HG03521 (cell line): Measurements from ENCODE around the gene FNDC3B.

Source experiments
- ATAC-seq: cut with Tn5 transposase; IDR thresholded peaks from one replicate; pipeline ENCODE4 v1.9.1; 2021; ENCODE audit warnings: mild to moderate bottlenecking, moderate library complexity; ENCODE audit not compliant: unreplicated experiment

The FNDC3B gene

GRCh38 chr3:172111163-172111562 lies 71.8 kb downstream of the FNDC3B start:
- no peak for ATAC-seq

- no peak for ATAC-seq
Measured at GRCh38 chr3:172112078-172112733, 72.8 kb downstream of the FNDC3B start.

DNA sequence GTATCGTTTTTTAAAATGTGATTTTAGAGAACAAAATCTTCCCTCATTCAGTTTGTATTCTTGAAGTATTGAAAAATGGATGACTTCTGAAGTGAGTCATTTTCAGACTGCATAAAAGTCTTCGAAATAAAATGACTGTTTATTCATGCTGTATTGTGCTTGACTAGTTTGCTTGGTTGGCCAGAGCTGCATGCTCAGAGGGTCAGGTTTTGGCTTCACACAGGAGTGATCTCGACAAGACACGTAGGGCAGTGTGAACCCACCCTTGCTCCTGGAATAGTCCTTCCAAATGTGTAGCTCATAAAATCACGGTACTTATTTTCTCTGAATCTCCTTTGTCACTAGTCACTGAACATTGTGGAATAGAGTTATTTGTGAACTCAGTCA lies 73.3 kb downstream of the FNDC3B start:
- no peak for ATAC-seq

GRCh38 chr3:172113710-172114109 lies 74.3 kb downstream of the FNDC3B start:
- no peak for ATAC-seq

- no peak for ATAC-seq
Measured at GRCh38 chr3:172115059-172115458, 75.7 kb downstream of the FNDC3B start.

- no peak for ATAC-seq
Measured at GRCh38 chr3:172115787-172116186, 76.4 kb downstream of the FNDC3B start.

DNA sequence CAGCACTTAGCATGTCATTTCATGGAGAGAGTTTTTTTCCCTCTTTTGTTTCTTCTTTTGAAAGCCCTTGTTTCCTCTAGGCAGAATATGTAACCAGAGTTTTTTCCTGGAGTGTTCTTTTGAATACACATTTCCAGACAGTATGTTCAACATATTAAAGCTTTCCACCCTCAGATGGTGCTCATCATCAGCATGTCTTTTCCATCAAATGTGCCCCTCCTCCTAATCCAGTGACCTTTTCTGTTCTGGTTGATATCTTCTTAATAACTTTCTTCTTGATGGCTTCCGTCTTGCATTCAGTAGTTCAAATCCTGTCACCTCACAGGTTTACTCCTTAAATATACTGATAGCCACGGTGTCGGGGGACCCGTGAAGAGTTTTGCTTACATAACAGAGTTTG lies 78.6 kb downstream of the FNDC3B start:
- ATAC-seq: no peak

- ATAC-seq: no peak
Measured at GRCh38 chr3:172119266-172119969, 80.0 kb downstream of the FNDC3B start.

GRCh38 chr3:172120912-172121311 lies 81.5 kb downstream of the FNDC3B start:
- no peak for ATAC-seq

DNA sequence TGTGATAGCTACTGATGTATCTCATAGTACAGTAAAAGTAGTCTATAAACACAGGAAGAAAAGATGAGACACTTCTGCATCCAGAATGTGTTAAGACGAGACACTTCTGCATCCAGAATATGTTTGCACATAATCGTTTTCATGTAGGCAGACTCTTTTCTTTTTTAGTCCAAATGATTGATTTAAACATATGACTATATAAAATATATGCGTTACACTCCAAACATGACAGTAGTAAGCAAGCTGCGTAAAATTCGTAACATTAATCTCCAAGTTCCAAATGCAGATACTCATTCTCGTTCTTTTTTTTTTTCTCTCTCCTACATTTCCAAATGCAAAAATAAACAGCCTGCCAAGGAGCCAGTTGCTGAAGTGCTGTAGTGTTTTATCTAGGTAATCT lies 82.6 kb downstream of the FNDC3B start:
- no peak for ATAC-seq

GRCh38 chr3:172124271-172124670 lies 84.9 kb downstream of the FNDC3B start:
- no peak for ATAC-seq

- ATAC-seq: no peak
Measured at GRCh38 chr3:172125053-172125452, 85.7 kb downstream of the FNDC3B start.

- ATAC-seq: no peak
Measured at GRCh38 chr3:172125963-172126457, 86.6 kb downstream of the FNDC3B start.

DNA sequence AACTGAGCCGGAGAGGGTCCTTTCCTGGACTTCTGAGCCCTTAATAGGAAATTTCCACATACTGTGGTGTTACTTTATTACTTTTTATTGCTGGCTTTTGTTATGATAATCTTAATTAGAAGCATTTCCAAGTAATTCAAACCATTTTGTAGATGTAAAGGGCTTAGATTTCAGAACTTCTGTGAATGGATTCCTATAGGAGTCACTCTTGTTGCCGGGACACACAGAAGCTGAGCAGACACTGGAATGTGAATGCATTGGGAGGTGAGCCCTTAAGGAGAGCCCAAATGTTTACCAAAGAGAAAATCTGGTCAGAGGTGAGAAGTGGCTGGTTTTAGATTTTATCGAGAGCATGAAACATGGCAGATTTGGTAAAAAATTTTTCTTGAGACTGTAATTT lies 87.4 kb downstream of the FNDC3B start:
- no peak for ATAC-seq

DNA sequence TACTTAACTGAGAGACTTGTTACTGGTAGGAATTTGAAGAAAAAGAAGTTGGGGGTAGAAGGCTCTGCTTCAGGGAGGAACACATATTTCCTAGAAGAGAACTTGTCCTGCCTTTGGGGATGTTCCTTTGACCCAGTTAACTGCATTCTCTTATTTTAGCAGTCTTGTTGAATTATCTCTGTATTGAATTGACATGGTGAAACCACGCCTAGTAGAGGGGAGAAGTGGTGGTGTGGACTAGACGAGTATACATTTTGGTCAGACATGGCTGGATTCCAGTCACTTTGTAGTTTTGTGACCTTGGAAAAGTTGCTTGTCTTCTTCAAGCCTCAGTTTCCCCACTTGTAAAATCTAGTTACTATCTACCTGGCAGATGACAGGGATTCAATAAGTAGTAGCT lies 87.8 kb downstream of the FNDC3B start:
- no peak for ATAC-seq

- ATAC-seq: no peak
Measured at GRCh38 chr3:172127929-172128580, 88.7 kb downstream of the FNDC3B start.

- ATAC-seq: no peak
Measured at GRCh38 chr3:172128858-172129257, 89.5 kb downstream of the FNDC3B start.

DNA sequence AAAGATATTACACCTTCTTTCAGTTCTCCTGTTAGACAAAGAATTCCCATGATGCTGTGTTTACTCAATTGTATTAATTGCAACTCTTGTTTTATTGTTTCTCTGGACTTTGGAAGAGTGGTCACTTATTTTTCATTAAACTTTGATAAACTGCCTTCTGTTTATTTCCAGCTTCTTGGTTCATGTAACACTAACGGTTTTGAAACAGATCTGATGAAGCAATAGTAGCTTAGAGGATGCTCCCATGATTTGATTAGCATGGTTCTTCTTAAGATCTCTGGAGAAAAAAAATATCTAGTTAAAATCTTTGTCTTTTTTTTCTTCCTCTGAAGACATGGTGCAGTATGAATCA lies 90.1 kb downstream of the FNDC3B start:
- no peak for ATAC-seq

GRCh38 chr3:172129850-172130716 lies 90.7 kb downstream of the FNDC3B start:
- ATAC-seq: no peak

- ATAC-seq: no peak
Measured at GRCh38 chr3:172130717-172131050, 91.3 kb downstream of the FNDC3B start.

- ATAC-seq: no peak
Measured at GRCh38 chr3:172131746-172132145, 92.4 kb downstream of the FNDC3B start.
